ENCODE results near the gene LRRTM2.
"Not testable (repeated sequence)": the region's sequence is repeated elsewhere in the genome, so short reads cannot be mapped to it uniquely, and the experiment has no call there.

The LRRTM2 gene, protein sequence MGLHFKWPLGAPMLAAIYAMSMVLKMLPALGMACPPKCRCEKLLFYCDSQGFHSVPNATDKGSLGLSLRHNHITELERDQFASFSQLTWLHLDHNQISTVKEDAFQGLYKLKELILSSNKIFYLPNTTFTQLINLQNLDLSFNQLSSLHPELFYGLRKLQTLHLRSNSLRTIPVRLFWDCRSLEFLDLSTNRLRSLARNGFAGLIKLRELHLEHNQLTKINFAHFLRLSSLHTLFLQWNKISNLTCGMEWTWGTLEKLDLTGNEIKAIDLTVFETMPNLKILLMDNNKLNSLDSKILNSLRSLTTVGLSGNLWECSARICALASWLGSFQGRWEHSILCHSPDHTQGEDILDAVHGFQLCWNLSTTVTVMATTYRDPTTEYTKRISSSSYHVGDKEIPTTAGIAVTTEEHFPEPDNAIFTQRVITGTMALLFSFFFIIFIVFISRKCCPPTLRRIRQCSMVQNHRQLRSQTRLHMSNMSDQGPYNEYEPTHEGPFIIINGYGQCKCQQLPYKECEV

DNA sequence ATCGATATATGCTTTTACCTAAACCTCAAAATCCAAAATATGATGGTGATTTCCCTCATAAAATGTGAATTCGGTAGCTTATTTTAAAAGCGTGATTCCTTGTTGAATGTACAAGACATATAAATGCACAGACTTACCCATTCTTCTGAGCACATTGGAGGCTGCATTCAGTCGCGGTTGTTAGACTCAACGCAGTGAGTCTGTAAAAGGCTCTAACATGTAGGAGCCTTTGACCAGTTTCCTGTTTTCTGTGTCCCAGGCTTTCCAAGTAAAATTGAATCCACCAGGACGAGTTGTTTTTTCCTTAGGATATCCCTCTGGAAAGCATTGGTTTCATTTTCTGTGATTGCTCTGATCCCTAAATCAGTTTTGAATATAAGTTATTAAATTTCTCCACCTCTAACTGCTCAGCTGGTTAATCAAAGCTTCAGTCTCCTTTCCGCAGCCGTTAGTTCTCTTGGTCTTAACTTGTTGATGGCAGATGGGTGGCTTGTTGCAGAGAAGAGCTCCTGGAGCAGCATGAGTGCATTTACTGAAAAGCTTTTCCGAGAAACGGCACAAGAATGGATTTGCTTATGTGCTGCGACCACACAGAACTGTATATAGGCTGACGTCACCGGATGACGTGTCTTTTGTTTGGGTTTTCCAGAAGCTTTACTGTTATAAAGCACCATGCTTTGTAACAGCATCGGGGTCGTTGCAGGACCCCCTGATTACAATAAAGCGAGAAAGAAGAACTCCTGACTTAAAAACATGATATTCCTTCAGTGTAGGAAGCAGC lies at the start of gene LRRTM2:
Gene LRRTM2, minus strand, starts transcription at position 565 of the 781 bp plus-strand sequence. Its CDS starts 424 bp downstream, at position 141.
- no peak for DNase-seq

DNA sequence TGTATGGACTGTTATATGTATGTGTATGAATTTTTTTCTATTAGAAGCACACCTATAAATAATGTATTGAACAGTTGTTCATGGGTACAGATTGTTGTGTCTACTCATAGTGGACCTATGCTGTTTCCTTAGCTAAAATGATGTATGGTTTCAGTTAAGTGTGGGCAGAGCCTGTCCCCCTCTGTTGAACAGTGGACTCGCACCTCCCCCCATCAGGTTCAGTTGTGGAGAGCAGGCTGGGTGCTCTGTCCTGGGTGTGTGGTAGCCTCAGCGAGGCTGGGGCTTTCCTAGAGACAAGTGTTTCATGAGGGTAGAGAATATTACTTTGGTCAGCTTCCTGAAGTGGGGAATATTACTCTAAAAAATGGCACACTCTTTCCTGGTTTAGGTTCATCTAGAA lies 47.4 kb upstream of the LRRTM2 start:
- DNase-seq, result no peak

DNA sequence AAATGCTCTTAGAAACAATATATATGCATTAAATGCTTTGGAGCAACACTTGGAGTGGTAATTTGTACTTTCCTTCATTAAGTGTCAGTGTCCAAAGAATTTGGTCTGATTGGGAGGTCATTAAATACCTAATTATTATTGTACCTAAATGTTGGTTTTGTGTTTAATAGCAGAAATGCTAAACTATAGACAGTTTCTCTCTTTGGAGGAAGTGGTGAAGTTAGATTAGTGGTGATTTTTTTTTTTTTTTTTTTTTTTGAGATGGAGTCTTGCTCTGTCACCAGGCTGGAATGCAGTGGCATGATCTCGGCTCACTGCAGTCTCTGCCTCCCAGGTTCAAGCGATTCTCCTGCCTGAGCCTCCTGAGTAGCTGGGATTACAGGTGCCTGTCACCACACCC lies 46.2 kb upstream of the LRRTM2 start:
- DNase-seq, result not testable (repeated sequence)

DNA sequence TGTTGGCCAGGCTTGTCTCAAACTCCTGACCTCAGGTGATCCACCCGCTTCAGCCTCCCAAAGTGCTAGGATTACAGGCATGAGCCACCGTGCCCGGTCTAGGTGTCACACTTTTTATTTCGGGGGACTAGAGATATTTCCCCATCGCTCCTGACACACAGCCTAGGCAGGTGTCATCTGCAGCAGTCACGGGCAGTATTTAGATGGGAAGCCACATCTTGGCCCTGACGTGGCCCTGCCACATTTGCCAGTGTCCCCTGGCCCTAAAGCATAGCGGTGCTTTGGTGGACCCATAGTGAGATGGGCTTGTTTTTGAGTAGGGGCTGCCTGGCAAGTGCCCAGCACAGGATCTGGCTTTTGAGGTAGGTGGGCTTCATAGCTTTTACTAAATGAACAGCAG lies 45.0 kb upstream of the LRRTM2 start:
- DNase-seq, result no peak

DNA sequence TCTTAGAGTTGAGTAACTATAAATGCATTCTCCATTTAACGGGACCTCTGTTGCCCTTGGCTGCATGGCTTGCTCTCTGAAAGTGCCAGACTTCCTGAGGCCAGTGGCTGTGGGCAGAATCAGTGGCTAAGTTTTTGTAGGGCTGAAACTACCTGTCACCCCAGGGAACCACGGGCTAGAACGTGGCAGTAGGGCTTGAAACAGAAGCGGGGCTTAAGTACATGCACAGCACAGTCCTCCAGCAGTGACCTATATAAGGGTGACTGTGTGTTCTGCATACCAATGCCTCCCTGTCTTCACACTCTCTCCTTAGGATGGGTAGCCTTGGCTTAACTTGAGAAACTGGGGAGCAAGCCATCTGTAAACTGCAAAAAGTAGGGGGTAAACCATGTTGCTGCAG lies 43.6 kb upstream of the LRRTM2 start:
- no peak for DNase-seq

DNA sequence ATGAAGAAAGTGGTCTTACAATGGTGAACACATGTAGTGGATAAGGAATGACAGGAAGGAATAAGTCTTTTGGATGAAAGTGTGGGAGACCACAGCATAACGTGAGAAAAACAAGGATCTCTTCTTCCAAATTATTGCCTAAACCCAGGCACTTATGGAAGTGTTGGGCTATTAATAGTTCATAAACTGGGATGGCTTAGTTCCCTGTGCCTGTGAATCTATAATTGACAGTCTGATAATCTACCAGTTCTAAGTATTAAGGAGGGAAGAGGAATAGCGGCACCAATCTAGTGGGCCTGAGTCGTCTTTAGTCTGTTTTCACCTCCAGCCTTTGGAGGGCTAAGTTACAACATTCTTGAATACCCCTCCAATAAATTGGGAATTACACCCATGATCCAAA lies 39.2 kb upstream of the LRRTM2 start:
- DNase-seq, result no peak

DNA sequence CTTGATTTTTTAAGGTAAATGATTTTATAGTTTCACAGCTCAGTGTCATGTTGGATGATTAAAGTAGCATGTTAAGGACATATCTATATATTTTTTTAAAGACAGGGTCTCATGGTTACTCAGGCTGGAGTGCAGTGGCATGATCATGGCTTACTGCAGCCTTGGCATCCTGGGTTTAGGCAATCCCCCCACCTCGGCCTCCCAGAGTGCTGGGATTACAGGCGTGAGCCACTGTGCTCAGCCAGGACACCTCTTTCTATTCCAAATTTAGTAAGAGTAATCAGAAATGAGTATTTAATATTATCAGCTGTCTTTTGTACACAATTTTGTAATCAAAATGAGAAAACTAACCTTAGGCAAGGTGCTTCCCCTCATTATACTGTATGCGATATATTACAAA lies 38.6 kb upstream of the LRRTM2 start:
- DNase-seq, result no peak

DNA sequence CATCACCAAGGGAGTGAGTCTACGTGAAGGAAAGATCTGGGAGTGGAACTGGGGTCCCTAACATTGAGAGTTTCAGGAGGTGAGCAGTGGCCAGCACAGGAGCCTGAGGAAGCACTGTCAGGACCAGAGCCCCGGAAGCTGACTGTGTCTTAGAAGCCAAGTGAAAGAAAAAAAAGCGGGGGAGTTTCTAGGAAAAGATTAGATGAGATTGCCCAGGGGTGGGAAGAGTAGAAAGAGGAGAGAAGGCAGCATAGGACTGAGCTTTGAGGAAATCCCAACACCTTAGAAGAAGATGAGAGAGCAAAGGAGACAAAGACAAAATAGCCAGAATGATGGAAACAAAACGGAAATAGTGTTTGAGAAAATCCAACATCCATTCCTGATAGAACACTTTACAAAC lies 37.0 kb upstream of the LRRTM2 start:
- no peak for DNase-seq

DNA sequence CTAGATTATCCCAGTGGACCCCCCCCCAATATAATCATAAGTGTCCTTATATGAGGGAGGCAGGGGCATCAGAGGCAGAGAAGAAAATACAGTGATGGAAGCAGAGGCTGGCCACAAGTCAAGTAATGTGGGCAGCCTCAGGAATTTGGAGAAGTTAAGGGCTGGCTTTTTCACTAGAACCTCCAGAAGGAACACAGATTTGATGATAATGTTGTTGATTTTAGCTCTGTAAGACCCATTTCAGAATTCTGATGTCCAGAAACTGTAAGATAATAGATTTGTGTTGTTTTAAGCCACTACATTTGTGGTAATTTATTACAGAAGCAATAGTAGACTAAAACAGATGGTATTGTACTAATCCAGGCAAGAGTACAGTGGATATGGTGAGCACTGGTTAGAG lies 36.3 kb upstream of the LRRTM2 start:
- no peak for DNase-seq

DNA sequence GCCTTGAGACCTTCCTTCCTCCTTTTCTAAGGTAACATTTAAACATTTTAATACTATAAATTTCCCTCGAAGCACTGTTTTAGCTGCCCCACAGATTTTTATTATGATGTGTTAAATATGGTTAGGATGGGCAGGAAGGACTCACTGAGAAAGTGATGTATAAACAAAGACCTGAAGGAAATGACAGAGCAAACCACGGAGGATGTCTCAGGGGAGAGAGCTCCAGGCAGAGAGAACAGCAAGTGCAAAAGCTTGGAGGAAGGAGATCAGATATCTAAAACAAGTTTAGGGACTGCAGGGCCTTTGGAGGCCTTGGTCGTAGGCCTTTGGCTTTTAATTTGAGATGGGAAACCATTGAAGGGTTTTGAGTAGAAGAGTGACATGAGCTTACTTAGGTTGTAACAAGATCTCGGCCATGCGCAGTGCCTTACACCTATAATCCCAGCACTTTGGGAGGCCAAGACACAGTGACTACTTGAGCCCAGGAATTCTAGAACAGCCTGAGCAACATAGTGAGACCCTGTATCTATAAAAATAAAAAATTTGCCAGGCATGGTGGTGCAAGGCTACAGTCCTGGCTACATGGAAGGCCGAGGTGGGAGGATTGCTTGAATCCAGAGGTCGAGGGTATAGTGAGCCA lies 35.5 kb upstream of the LRRTM2 start:
- no peak for DNase-seq

DNA sequence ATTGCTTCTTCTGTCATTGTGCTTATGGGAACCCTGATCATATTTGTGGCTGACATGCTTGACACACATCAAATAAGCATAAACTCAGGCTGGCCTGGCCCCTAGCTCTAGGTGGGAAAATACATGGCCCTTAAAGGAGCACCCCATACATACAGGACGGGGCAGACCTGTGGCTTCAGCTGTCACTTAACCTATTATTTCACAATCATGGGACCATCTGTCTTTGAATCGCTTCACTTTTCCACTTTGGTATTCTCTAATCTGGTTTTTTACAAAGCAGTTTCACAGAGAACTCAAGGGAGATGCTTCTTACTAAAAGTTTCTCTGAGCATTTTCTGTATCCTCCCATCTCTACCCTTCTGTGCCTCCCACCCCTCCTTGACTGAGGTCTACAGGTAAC lies 34.6 kb upstream of the LRRTM2 start:
- DNase-seq, result no peak

DNA sequence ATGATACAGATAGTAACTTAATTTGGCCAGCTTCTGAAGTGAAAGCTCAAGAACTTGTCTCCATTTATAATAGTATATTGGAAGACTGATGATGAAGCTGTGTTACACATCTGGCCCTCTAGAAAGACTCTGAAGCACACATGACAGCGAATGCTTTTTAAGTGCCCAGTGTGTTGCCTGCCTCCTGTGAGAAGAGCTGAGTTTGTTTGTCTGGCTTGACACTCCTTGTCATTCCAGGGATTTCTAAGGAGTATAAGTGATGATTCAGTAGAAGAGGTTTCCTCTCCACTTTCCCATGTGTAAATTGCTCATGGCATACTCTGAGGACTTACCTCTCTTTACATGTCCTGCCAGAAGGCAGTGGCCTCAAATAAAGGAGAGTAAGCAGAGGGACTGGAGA lies 30.4 kb upstream of the LRRTM2 start:
- no peak for DNase-seq

DNA sequence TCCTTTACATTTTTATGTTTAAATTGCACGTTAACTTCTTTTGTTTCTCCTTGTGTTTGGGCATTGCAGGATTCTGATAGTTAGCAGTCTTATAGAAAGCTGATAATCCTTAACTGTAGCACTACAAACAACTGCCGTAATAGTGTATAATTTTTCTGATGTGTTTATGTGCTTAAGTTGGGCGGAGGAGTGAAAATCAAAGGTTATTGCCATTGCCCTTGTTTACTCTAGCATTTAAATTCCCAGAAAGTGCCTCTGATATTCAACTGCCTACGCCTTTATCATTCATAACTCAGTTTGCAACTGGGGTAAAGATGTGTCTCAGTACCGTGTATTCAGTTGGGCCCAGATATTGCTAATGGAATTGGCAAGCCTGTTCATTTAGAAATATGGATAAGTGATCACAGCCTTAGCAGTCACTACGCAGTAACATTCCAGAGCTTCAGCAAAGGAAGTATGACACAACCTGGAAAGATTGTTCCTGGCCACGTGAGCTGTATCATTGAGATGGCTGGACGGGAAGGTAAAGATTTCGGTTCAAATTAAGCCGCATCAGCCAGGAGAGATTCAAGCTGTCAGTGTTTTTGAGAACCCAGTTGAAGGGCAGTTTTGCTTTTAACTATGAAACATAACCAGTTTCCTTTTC lies 28.1 kb upstream of the LRRTM2 start:
- no peak for DNase-seq

DNA sequence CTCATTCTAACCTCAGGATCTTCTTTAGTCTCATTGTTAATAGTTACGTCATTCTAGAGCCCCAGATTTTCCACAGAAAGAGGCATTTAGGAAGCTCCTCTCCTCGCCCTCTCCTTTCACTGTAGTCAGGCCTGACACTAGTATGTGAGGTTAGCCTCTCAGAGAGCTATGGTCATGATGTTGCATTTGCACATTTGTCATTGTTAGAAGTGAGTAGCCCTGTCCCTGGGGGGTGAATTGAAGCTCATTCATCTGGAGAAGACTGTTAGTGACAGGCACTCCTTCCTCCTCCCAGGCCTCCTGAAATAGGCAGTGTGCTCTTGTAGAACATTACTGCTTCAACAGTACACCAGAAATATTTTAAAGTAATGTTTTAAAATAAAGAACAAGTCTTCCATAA lies 26.6 kb upstream of the LRRTM2 start:
- no peak for DNase-seq

DNA sequence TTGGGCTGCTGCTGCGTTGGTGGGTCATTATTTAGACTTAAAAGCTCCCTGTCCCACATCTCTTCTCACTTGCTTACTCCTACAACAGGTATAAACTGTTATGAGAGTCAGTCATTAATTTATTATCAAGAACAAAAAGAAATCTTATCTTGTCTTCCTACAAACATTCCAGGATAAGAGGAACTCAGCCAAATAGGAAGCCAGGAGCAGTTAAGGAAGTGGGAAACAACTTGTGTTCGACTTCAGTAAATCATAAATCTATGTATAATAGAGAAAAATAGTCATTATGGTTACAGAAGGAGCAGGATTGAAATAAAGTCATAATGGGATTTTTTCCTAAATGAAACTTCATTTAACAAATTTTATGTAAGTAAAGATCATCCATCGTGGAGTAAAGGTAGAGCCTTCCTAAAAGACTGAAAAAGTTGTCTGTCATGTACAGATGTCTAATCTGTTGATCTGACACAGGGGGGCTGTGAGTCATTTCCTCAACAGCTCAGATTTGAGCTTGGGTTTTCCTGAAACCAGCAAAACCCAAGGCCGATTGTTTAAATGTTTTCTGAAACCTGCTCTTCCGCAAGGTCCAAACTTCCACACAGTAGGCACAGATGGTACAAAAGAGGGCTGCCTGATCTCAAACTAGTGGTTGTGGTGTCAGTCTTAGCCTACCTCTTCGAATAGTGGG lies 25.3 kb upstream of the LRRTM2 start:
- no peak for DNase-seq

DNA sequence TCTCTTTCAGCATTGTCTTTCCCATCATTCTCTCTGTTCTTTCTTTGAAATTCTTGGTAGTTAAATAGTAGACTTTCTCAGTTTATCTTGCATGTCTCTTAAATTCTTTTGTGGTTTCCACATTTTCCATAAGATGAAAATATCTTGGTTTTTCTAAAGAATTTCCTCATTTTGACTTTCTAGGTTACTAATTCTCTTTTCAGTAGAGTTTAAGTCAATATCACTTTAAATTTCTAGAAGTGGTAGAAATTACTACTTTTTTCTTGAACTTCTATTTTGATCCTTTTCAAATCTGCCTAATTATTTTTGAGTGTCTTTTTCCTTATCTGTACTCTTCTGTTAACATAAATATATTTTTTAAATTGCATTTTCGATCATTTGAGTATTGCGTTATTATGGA lies 23.6 kb upstream of the LRRTM2 start:
- DNase-seq, result no peak

DNA sequence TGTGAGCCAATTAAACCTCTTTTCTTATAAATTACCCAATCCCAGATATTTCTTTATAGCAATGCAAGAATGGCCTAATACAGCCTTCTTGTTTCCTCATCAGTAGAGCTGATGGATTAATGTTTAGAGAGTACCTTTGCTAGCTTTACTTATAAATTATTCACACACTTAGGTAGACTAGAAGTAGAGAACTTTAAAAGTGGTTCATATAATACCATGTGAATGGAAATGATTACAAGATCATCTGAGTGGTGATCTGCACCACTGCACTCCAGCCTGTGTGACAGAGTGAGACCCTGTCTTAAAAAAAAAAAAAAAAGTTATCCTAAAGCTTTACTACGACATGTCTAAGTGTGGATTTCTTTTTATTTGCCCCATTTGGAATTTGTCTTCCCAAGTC lies 23.2 kb upstream of the LRRTM2 start:
- no peak for DNase-seq

DNA sequence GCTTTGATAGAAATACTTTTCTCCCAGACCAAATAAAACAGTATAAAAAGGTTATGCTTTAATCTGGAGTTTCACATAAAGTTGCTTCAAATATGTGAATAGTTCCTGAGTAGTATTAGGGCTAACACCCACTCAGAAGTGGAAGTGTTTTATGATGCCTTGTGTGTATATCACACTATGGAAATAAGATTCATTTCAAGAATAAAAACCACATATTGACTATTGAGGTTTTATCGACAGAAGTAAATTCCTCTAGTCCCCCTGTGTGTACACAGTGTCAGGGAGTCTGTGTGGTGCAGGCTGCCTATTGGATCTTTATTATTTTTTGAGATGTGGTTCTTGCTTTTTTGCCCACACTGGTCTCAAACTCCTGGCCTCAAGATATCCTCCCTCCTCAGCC lies 20.8 kb upstream of the LRRTM2 start:
- no peak for DNase-seq

DNA sequence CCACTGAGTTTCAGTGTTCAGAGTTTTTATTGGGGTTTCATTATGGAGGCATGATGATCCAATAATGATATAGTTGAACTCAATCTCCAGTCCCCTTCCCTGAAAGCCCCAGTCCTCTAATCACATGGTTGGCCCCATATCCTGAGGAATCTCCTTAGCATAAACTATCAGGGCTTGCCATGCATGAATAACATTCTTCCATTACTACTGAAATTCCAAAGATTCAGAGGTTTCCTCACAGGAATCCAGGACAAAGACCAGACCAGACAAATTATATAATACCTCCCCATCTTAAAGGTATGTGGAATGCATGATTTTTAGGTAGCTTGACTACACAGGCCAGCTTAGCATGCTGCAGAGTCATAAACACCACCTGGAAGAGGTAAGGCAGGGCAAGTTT lies 15.5 kb upstream of the LRRTM2 start:
- no peak for DNase-seq

DNA sequence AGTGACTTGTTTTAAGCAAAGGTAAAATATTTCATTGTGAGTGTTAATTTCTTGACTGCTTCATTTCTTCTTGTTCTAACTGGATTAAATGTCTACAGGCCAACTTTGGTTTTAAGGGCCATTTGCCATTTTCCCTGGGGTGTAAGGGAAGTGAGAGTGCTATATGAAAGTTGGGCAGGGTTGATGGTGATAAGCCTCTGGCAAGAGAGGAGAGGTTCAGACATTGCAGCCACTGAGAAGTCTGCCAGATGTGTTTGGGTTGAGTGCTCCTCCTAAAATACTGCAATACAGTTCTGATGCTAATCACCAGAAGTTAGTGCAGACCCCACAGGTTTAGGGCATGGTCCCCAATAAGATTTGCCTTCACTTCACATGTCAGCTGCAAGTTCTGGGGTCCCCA lies 14.9 kb upstream of the LRRTM2 start:
- no peak for DNase-seq

DNA sequence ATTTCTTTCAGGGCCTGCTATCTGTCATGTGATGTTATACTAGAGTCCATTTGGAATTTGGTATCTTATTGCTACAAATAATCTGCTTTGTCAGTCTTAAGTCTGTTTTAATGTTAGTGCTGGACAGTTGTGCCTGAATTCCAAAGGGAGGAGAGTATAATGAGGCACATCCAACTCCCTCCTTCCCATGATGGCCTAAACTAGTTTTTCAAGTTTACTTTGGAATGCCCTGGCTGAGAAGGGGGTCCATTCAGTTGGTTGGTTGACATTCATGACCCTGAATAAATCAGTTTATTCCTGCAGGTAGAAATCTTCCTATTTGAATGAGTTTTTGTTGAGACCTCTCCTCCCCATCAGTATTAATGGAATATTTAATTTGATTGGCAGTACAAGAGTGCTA lies 9.4 kb upstream of the LRRTM2 start:
- no peak for DNase-seq

DNA sequence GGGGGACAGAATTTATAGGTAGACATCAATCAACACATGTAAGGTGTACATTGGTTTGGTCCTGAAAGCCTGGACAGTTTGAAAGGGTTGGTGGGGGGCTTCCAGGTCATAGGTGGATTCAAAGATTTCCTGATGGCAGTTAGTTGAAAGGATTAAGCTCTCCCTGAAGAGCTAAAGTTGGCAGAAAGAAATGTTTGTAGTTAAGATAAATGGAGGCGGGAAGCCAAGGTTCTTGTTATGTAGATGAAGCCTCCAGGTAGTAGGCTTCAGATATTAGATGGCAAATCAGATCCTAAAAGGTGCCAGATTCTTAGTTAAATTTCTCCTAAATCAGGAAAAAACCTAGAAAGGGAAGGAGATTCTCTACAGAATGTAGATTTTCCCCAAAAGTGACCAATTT lies 9.0 kb upstream of the LRRTM2 start:
- DNase-seq, result no peak

DNA sequence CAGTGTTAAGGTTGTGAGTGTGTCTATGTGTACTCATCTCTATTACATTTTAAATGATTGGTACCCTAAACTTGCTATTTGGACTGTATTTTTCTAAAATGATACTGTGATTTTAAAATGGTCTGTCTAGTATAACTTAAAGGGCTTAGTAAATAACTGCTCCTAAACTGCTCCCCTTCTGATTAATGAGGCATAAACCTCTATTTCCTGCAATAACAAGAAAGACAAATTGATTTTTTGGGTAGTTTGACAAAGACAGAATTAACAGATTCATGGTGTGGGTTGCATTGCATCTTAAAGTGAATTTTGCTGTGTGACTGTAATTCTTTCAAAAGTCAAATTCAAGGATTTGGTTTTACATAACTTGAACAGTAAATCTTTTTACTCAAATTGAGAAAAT lies 8.1 kb upstream of the LRRTM2 start:
- DNase-seq, result no peak

Measured in activated T-cell treated with anti-CD3 and anti-CD28 coated beads for 4 hours (primary cell).